H9 (cell line): ENCODE data around the gene TOB2. TPM values are rescaled to one million over a fixed set of nuclear protein-coding genes. Genes with fewer than 3 reads are reported as not detected.
A peak's percentile ranks its signal among the peaks of the same experiment; 100 is the strongest.

Experiments
- DNase-seq: peaks from one replicate; pipeline ENCODE4 v3.0.0-alpha.2; 2017
- H2AFZ ChIP-seq: one replicate; pipeline ENCODE4 v1.6.1; 2013; ENCODE audit warnings: mild to moderate bottlenecking, low read length, control low read depth, moderate library complexity
- H2AK5ac ChIP-seq: 2 replicates; pipeline ENCODE4 v1.6.1; 2013; ENCODE audit warnings: low read length, control low read depth, mixed read lengths; ENCODE audit not compliant: insufficient read length
- H2BK120ac ChIP-seq: one replicate; pipeline ENCODE4 v1.6.1; 2013; ENCODE audit warnings: low read depth, mild to moderate bottlenecking, low read length, control low read depth, inconsistent platforms; ENCODE audit not compliant: poor library complexity, severe bottlenecking
- H2BK12ac ChIP-seq: 2 replicates; pipeline ENCODE4 v1.6.1; 2013; ENCODE audit warnings: low read length, control low read depth, mixed read lengths, low read depth; ENCODE audit not compliant: insufficient read length
- H2BK15ac ChIP-seq: 2 replicates; pipeline ENCODE4 v1.6.1; 2013; ENCODE audit warnings: low read depth, low read length, control low read depth
- H2BK20ac ChIP-seq: one replicate; pipeline ENCODE4 v1.6.1; 2013; ENCODE audit warnings: low read depth, mild to moderate bottlenecking, low read length, control low read depth, inconsistent platforms; ENCODE audit not compliant: poor library complexity, severe bottlenecking
- H2BK5ac ChIP-seq: 2 replicates; pipeline ENCODE4 v1.6.1; 2013; ENCODE audit warnings: low read length, control low read depth, mixed read lengths; ENCODE audit not compliant: insufficient read length
- H3K14ac ChIP-seq: 2 replicates; pipeline ENCODE4 v1.6.1; 2013; ENCODE audit warnings: low read length, control low read depth; ENCODE audit not compliant: insufficient read depth
- H3K18ac ChIP-seq: 2 replicates; pipeline ENCODE4 v1.6.1; 2013; ENCODE audit warnings: low read depth, mild to moderate bottlenecking, mixed read lengths, low read length, control low read depth; ENCODE audit not compliant: insufficient read length
- H3K23ac ChIP-seq: 2 replicates; pipeline ENCODE4 v1.6.1; 2013; ENCODE audit warnings: low read length, control low read depth, mixed read lengths, low read depth; ENCODE audit not compliant: insufficient read length
- H3K23me2 ChIP-seq: 2 replicates; pipeline ENCODE4 v1.6.1; 2013; ENCODE audit warnings: low read depth, mild to moderate bottlenecking, mixed read lengths, low read length, control low read depth; ENCODE audit not compliant: insufficient read length, poor library complexity, severe bottlenecking
- H3K27ac ChIP-seq: 2 replicates; pipeline ENCODE4 v1.5.1; 2013; ENCODE audit warnings: low read length, control low read depth, mixed read lengths, low read depth; ENCODE audit not compliant: insufficient read length
- H3K27me3 ChIP-seq: 2 replicates; pipeline ENCODE4 v1.6.1; 2013; ENCODE audit warnings: low read length, control low read depth, inconsistent platforms; ENCODE audit not compliant: insufficient read depth
- H3K4ac ChIP-seq: 2 replicates; pipeline ENCODE4 v1.6.1; 2013; ENCODE audit warnings: low read depth, mild to moderate bottlenecking, control low read depth, inconsistent platforms, low read length, moderate library complexity
- H3K4me1 ChIP-seq: 2 replicates; pipeline ENCODE4 v1.6.1; 2013; ENCODE audit warnings: low read length, control low read depth, inconsistent platforms; ENCODE audit not compliant: insufficient read depth
- H3K4me2 ChIP-seq: 2 replicates; pipeline ENCODE4 v1.6.1; 2013; ENCODE audit warnings: low read length, control low read depth, mixed read lengths; ENCODE audit not compliant: insufficient read length, insufficient read depth
- H3K56ac ChIP-seq: 2 replicates; pipeline ENCODE4 v1.6.1; 2013; ENCODE audit warnings: low read depth, mild to moderate bottlenecking, mixed read lengths, low read length, control low read depth; ENCODE audit not compliant: insufficient read length
- H3K79me1 ChIP-seq: 2 replicates; pipeline ENCODE4 v1.6.1; 2013; ENCODE audit warnings: low read depth, mild to moderate bottlenecking, moderate library complexity, low read length, control low read depth, inconsistent platforms; ENCODE audit not compliant: insufficient read depth, poor library complexity, severe bottlenecking
- H3K79me2 ChIP-seq: 2 replicates; pipeline ENCODE4 v1.6.1; 2013; ENCODE audit warnings: low read length, control low read depth, inconsistent platforms; ENCODE audit not compliant: insufficient read depth
- H3K9ac ChIP-seq: 2 replicates; pipeline ENCODE4 v1.6.1; 2013; ENCODE audit warnings: low read length, control low read depth, mixed read lengths; ENCODE audit not compliant: insufficient read length; ENCODE audit errors: extremely low read depth
- H3K9me3 ChIP-seq: one replicate; pipeline ENCODE4 v1.6.1; 2013; ENCODE audit warnings: low read depth, low read length, inconsistent platforms; ENCODE audit not compliant: control insufficient read depth
- H3T11ph ChIP-seq: one replicate; pipeline ENCODE4 v1.6.1; 2013; ENCODE audit warnings: mild to moderate bottlenecking, low read length, control low read depth, inconsistent platforms
- H4K20me1 ChIP-seq: one replicate; pipeline ENCODE4 v1.6.1; 2013; ENCODE audit not compliant: control insufficient read depth, insufficient read length, insufficient read depth
- H4K5ac ChIP-seq: 2 replicates; pipeline ENCODE4 v1.6.1; 2013; ENCODE audit warnings: low read depth, mild to moderate bottlenecking, mixed read lengths, low read length, control low read depth; ENCODE audit not compliant: insufficient read length
- H4K8ac ChIP-seq: replicated peaks from 2 replicates; pipeline ENCODE4 v1.6.1; 2013; ENCODE audit warnings: low read length, control low read depth, mixed read lengths, low read depth; ENCODE audit not compliant: insufficient read length
- H4K91ac ChIP-seq: 2 replicates; pipeline ENCODE4 v1.6.1; 2013; ENCODE audit warnings: low read depth, mild to moderate bottlenecking, moderate library complexity, mixed read lengths, low read length, control low read depth; ENCODE audit not compliant: insufficient read length
- H3K27ac Mint-ChIP-seq, 3 experiments: 2 replicates in 2 of 3; 3 replicates in 1 of 3; pipeline ENCODE4 v1.8.0; 2020 to 2021; ENCODE audit warnings: mixed read lengths in 3 of 3, mild to moderate bottlenecking in 1 of 3, moderate library complexity in 1 of 3
- H3K27me3 Mint-ChIP-seq: 2 replicates; pipeline ENCODE4 v1.8.0; 2021; ENCODE audit warnings: low read depth, mild to moderate bottlenecking, moderate library complexity, mixed read lengths
- H3K36me3 Mint-ChIP-seq, 3 experiments: 2 replicates in 2 of 3; 3 replicates in 1 of 3; pipeline ENCODE4 v1.8.0; 2020 to 2021; ENCODE audit warnings: low read depth in 3 of 3, mixed read lengths in 3 of 3; ENCODE audit not compliant: insufficient read depth in 1 of 3
- H3K4me1 Mint-ChIP-seq, 2 experiments: 2 replicates each; pipeline ENCODE4 v1.8.0; 2020; ENCODE audit warnings: mixed read lengths in 2 of 2
- H3K4me3 Mint-ChIP-seq, 2 experiments: 2 replicates in 1 of 2; 3 replicates in 1 of 2; pipeline ENCODE4 v1.8.0; 2020 to 2021; ENCODE audit warnings: mild to moderate bottlenecking in 2 of 2, mixed read lengths in 2 of 2, moderate library complexity in 1 of 2
- H3K9me3 Mint-ChIP-seq, 2 experiments: 2 replicates in 1 of 2; 3 replicates in 1 of 2; pipeline ENCODE4 v1.8.0; 2020; ENCODE audit warnings: mild to moderate bottlenecking in 2 of 2, mixed read lengths in 2 of 2, moderate library complexity in 1 of 2
- CTCF ChIP-seq: fragments of 200-600 bp; sonication (generic); conservative IDR thresholded peaks from 3 replicates; pipeline ENCODE4 v1.8.0; 2021; ENCODE audit warnings: antibody characterized with exemption, mild to moderate bottlenecking
- WGBS: extraction: QIAGEN DNeasy Blood & Tissue Kit; methylation state at CpG from one replicate; pipeline ENCODE4 v1.1.7; 2013; ENCODE audit warnings: missing lambda C conversion rate, low lambda C conversion rate, mixed read lengths; ENCODE audit not compliant: insufficient read length; ENCODE audit errors: extremely low coverage; 5-methylcytosine and 5-hydroxymethylcytosine counted together
- total RNA-seq: library from RNA; stranded (reverse); gene quantifications from 2 replicates; pipeline ENCODE4 v1.2.1, GENCODE V29; 2021

Gene TOB2
- total RNA-seq, 1 experiment from 2014 or later = 75.8 TPM

GRCh38 chr22:41474872-41475451 lies 28.4 kb upstream of the TOB2 start:
- no peak overlapping the region for H2BK120ac ChIP-seq
- peaks cover 15% of the 10 kb centered on the region; the same call in 1 of the 2 replicates for H3K79me2 ChIP-seq
- H3K4me1 ChIP-seq = no peaks in the 10 kb centered on the region; the same call in 1 of the 2 replicates
- H3K4me3 Mint-ChIP-seq = no peak overlapping the region
- peaks cover 10 to 19% of the 10 kb centered on the region in 2 experiments for H3K4me1 Mint-ChIP-seq
- H3K9ac ChIP-seq = no peak overlapping the region
- H3K27me3 Mint-ChIP-seq = no peaks in the 10 kb centered on the region
- no peak overlapping the region for H2AK5ac ChIP-seq
- no peak overlapping the region for H4K91ac ChIP-seq
- no peak overlapping the region for H4K8ac ChIP-seq
- no peak overlapping the region for H3K56ac ChIP-seq
- no peaks in the 10 kb centered on the region for H3K27me3 ChIP-seq
- DNase-seq = no peak
- peaks cover 0 to 1% (median 0%) of the 10 kb centered on the region in 3 experiments; a peak in 1 of 7 replicates for H3K36me3 Mint-ChIP-seq
- H3T11ph ChIP-seq = no peak overlapping the region
- H3K9me3 Mint-ChIP-seq = no peaks in the 10 kb centered on the region
- no peak overlapping the region for H3K4ac ChIP-seq
- no peaks in the 10 kb centered on the region for H4K20me1 ChIP-seq
- no peak overlapping the region for H2AFZ ChIP-seq
- no CpG with 5 or more reads among the region's 6 CpGs for WGBS
- H3K14ac ChIP-seq = no peak overlapping the region
- H3K27ac Mint-ChIP-seq = peak overlapping the region in 2 of 3 experiments; percentile 51 to 62; a peak in 1 of 7 replicates
- H3K4me2 ChIP-seq = no peak overlapping the region
- H3K79me1 ChIP-seq = peaks cover 5% of the 10 kb centered on the region
- H3K9me3 ChIP-seq = no peaks in the 10 kb centered on the region
- no peak overlapping the region for H4K5ac ChIP-seq
- no peak overlapping the region for H3K27ac ChIP-seq
- no peak overlapping the region for H3K23ac ChIP-seq
- no peak overlapping the region for H2BK20ac ChIP-seq
- no peak overlapping the region for H2BK5ac ChIP-seq
- no peak overlapping the region for H2BK15ac ChIP-seq
- no peak for TF ChIP-seq CTCF
- H3K18ac ChIP-seq = no peak overlapping the region
- H3K23me2 ChIP-seq = no peaks in the 10 kb centered on the region
- no peak overlapping the region for H2BK12ac ChIP-seq
